ENCODE results near the gene MCAT.

The MCAT gene

GRCh38 chr22:43126501-43127165 is 16.6 kb downstream of the MCAT start:
- TF ChIP-seq, protein P1, sequence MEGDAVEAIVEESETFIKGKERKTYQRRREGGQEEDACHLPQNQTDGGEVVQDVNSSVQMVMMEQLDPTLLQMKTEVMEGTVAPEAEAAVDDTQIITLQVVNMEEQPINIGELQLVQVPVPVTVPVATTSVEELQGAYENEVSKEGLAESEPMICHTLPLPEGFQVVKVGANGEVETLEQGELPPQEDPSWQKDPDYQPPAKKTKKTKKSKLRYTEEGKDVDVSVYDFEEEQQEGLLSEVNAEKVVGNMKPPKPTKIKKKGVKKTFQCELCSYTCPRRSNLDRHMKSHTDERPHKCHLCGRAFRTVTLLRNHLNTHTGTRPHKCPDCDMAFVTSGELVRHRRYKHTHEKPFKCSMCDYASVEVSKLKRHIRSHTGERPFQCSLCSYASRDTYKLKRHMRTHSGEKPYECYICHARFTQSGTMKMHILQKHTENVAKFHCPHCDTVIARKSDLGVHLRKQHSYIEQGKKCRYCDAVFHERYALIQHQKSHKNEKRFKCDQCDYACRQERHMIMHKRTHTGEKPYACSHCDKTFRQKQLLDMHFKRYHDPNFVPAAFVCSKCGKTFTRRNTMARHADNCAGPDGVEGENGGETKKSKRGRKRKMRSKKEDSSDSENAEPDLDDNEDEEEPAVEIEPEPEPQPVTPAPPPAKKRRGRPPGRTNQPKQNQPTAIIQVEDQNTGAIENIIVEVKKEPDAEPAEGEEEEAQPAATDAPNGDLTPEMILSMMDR (IDR thresholded peaks at IDR 0.05; ENCODE audit: insufficient read depth, low read length, poor library complexity, severe bottlenecking), result no peak
- DNase-seq (ENCODE audit: extremely low read depth, insufficient read length), result no peak
- Histone ChIP-seq H3K27me3 (replicated peaks; ENCODE audit: control insufficient read depth, insufficient read depth, low read length) (no peaks in the 10 kb centered on the region), H3K4me3 (replicated peaks; ENCODE audit: low read depth, low read length) (no peak overlapping the region), H3K36me3 (ENCODE audit: control insufficient read depth, insufficient read depth, low read length) (peaks cover 2% of the 10 kb centered on the region)

DNA sequence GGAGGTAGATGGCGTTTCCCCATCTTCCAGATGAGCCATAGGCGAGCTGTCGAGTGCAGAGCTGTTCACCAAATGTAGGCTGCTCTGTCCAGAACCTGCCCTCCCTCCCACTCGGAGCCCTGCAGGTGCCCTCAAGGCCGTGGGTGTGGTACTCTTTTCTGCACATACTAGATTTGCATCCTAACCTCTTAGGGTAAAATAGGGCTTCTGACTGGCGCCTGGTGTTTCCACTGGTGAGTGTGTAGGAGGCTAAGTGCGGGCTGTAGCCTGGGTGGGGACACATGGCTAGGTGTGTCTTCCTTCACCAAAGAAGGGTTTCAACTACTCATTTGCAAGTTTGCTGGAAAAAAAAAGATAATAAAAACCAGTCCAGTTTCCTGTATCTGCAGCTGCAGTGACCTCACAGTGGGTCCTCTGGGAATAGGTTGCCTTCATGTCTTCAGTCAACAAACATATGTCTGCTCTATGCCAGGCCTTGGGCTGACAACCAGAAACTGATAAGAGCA is 24.2 kb downstream of the MCAT start:
- H3K36me3 ChIP-seq (ENCODE audit: control insufficient read depth, insufficient read depth, low read length), result no peaks in the 10 kb centered on the region
- TF ChIP-seq, protein P1 (IDR thresholded peaks at IDR 0.05; ENCODE audit: insufficient read depth, low read length, poor library complexity, severe bottlenecking), result no peak
- H3K4me3 ChIP-seq (replicated peaks; ENCODE audit: low read depth, low read length), result no peak overlapping the region
- peak; percentile 74 for DNase-seq (ENCODE audit: extremely low read depth, insufficient read length)
- H3K27me3 ChIP-seq (replicated peaks; ENCODE audit: control insufficient read depth, insufficient read depth, low read length), result no peaks in the 10 kb centered on the region

- no peak for DNase-seq (ENCODE audit: extremely low read depth, insufficient read length)
- Histone ChIP-seq H3K36me3 (ENCODE audit: control insufficient read depth, insufficient read depth, low read length) (no peaks in the 10 kb centered on the region), H3K27me3 (replicated peaks; ENCODE audit: control insufficient read depth, insufficient read depth, low read length) (no peaks in the 10 kb centered on the region), H3K4me3 (replicated peaks; ENCODE audit: low read depth, low read length) (no peak overlapping the region)
- TF ChIP-seq, protein P1 (IDR thresholded peaks at IDR 0.05; ENCODE audit: insufficient read depth, low read length, poor library complexity, severe bottlenecking), result no peak
These were observed 25.0 kb downstream of the MCAT start for GRCh38 chr22:43118024-43118849.

DNA sequence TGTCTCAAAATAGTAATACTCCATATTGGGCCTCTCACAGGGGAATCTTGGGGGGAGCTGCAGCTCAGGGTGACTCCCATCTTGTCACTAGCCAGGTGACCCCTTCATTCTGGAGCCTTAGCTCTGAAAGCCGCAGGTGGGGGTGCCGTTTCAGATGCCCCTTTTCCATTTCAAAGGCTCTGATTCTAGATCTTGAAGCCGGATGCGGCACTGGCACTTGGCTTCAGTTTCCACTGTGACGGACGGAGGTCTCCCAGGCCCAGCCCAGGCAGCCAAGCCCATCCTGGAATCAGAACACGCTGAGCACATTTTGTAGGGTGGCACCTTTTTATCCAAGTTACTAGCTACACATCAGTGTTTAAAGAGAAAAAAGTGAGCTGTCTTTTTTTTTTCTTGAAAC is 26.3 kb downstream of the MCAT start:
- no peak for DNase-seq (ENCODE audit: extremely low read depth, insufficient read length)
- TF ChIP-seq, protein P1 (IDR thresholded peaks at IDR 0.05; ENCODE audit: insufficient read depth, low read length, poor library complexity, severe bottlenecking), result no peak
- H3K27me3 ChIP-seq (replicated peaks; ENCODE audit: control insufficient read depth, insufficient read depth, low read length), result no peaks in the 10 kb centered on the region
- no peak overlapping the region for H3K4me3 ChIP-seq (replicated peaks; ENCODE audit: low read depth, low read length)
- no peaks in the 10 kb centered on the region for H3K36me3 ChIP-seq (ENCODE audit: control insufficient read depth, insufficient read depth, low read length)

DNA sequence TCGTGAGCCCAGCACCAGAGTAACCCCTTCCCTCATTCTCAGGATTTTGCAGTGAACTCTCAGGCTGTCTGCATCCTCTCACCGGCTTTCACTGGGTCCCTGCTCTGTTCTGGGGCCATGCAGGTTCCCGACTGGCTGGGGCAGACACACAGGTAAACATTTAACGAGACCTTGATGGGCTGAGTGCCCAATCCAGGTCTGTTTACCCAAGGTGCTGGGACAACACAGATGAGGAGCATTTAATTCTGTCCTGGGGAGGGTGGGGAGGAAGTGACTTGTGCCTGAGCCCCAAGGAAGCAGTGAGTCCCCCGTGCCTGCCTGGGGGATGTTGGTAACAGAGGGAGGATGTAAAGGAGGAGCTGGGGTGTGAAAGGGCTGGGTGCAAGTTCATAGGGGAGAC is 28.2 kb downstream of the MCAT start:
- Histone ChIP-seq H3K27me3 (replicated peaks; ENCODE audit: control insufficient read depth, insufficient read depth, low read length) (no peaks in the 10 kb centered on the region), H3K36me3 (ENCODE audit: control insufficient read depth, insufficient read depth, low read length) (no peaks in the 10 kb centered on the region), H3K4me3 (replicated peaks; ENCODE audit: low read depth, low read length) (no peak overlapping the region)
- TF ChIP-seq, protein P1 (IDR thresholded peaks at IDR 0.05; ENCODE audit: insufficient read depth, low read length, poor library complexity, severe bottlenecking), result no peak
- DNase-seq (ENCODE audit: extremely low read depth, insufficient read length), result no peak

Data from GM06990 (cell line).